HG03175 (cell line): ENCODE data around the gene PLXNA2.

Experiments
- ATAC-seq: cut with Tn5 transposase; IDR thresholded peaks from one replicate; pipeline ENCODE4 v1.9.1; 2021; ENCODE audit warnings: mild to moderate bottlenecking, moderate library complexity; ENCODE audit not compliant: unreplicated experiment

Gene PLXNA2

DNA sequence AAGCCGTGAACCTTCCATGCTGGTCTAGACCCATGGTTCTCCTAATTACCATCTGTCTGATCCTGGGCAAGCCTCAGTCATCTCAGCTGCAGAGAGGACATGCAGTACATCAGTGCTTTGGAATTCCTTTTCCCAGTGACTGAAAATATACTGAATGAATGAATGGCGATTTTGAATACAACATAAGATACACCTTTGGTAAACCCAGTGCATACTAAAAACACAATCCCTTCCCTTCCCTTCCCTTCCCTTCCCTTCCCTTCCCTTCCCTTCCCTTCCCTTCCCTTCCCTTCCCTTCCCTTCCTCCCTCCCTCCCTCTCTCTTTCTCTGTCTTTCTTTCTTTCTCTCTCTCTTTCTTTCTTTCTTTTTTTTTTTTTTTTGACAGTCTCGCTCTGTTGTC, 21.3 kb upstream of the PLXNA2 start:
- no peak for ATAC-seq

DNA sequence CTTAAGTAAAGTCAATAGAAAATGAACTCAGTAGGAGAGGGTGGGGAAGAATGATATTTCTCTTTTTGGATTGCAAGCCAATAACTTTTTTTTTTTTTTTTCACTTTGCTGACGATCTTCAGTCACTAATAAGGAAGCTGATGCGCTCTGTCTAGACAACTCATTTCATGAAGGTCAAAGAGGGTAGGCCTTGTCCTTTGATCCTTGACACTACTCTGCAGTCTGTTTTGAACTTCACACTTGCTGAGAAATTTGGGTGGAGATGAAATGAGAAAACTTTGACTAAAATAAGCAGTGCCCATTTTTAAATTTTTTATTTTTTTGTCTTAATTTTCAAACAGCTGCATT, 20.9 kb upstream of the PLXNA2 start:
- ATAC-seq: no peak

DNA sequence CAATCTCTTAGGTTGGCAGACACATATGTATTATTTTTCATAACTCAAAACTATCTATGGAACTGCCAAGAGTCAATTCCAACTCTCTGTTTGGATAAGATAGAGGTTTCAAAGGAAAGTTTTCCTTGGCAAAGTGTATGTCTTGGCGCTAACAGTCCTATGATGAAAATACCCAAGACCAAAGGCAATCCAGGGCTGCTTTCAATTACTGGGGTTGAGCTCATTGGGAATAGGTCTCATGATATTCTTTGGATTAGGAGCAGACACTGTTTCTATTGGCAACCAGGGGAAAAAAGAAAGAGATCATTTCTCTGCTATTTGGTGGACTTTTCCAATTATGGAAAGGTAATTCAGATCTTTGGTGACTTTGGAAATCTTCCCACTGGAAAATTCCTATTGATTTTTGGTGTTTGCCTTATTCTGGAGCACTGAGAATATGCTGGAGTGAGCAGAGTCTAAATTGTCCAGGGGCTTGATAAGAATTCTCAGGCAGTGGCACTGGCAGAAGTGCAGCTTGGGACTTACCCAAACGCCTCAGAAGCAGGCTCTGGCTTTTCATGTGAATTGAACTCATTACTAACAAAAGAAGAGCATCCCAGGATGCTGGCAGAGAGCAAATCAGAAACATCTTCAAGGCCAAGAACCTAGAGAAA, 20.4 kb upstream of the PLXNA2 start:
- ATAC-seq: no peak

DNA sequence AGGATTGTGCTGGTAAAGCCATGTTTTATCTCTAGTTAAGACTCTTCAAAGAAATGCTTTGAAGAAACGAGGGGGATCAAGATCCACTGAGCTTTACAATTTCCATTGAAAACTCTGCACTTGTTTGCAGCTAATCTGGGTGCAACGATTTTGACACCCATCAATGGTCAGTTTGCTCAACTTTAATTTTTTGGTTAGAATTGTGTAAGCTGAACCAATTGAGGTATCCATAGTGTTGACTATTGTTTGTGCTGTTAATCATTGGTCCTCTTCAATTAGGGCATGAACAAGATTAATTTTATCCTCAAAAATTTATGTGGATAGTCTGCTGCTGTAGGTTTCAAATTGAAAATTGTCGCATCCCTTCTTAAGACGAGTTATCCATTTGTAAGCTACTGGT, 17.7 kb upstream of the PLXNA2 start:
- no peak for ATAC-seq

DNA sequence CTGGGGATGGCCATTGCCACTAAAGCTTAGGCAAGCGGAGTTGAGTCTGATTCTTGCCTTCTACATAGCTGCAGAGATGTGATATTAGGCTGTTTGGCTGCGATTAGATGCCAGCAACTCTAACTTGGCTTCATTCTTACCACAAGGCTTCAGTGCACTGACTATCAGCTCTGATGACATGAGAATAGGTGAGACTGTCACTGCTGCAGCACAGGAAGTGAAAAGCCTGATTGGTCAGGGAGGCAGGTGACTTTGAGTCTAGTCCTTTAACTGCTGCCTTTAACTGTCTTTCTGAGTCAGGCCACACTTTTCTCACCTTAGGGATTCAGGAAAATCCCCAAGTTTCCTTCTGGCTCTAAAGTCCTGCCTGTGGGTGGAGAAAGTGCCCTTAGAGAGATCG, 14.1 kb upstream of the PLXNA2 start:
- ATAC-seq: no peak

DNA sequence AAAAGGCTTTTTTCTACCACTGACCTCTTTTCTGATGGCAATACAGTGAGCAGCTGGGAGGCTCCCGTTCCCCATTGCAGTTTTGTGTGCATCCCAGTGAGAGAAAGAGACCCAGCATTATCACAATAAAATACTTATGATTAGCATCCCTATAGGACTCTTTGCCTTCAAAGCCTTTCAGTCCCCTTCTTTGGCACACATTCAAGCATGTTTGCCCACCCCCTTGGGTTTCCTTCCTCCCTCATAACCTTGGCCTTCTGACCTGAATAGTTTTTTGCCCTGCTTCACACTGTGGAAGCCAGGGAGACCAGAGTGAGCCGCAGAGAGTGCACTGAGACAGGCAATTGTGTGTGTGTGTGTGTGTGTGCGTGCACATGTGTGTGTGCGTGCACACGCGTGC, 13.2 kb upstream of the PLXNA2 start:
- ATAC-seq: no peak

DNA sequence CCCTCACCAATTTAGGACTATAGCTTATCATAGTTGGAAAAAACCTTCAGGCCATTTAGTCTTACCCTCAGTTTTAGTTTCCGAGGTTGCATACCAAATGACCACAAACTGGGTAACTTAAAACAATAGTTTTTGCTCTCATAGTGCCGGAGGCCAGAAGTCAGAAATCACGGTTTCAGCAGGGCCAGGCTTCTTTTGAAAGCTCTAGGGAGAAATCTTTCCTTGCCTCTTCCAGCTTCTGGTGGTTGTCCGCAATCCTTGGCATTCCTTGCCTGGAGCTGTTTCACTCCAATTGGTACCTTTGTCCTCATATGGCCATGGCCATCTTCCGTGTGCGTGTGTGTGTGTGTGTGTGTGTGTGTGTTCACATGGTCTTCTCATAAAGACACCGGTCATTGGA, 12.4 kb upstream of the PLXNA2 start:
- ATAC-seq: no peak

DNA sequence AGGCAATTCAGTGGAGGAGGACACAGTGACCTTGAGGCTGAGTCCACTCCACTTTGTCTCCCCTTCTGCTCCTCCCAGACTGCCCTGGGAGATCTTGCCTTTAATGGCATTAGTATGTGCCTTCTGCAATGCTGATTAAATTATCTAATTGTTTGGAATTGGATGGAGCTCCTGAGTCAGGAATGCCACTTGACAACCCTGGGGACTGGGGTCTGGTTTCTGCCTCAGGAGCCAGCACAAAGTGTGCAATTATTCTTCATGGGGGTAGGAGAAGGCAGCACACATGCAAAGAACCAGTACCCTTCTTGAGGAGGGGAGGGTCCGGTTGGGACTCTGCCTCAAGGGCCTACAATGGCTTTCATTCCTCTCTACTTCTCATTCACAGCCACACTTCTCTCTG, 11.9 kb upstream of the PLXNA2 start:
- ATAC-seq: no peak

DNA sequence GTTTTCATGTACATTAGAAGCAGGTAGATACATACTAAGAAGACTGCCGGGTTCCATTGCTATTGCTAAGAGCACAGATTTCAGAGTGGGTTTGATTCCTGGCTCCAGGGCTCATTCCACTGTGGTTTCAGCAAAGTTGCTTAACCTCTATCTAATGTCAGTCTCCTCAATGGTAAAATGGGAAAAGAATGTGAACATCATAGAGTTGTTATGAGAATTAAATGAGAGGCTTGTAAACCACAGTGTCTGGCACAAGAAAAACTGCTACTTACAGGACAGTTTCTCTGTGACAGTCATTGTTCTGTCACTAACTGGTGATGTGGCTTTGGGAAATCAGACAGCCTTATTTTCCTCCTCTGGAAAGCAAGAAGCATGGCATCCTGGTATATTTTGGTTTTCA, 10.7 kb upstream of the PLXNA2 start:
- no peak for ATAC-seq

DNA sequence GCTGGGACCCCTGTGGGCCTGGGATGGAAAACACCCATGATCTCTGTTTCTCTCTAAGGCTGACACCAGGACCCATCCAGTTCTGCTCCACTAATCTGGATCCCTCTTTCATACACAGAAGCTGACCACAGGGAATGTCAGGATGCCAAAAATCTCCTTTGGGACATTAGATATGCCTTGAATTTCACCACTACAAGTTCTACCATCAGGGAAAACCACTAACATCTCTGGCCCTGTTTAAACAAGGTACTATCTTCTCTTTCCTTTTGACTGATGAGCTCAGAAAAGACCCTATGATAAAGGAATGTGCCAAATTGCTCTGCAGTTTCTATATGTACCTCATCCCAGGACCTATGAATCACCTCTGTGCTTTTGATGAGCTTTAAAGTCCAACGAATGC, 10.2 kb upstream of the PLXNA2 start:
- ATAC-seq: no peak

DNA sequence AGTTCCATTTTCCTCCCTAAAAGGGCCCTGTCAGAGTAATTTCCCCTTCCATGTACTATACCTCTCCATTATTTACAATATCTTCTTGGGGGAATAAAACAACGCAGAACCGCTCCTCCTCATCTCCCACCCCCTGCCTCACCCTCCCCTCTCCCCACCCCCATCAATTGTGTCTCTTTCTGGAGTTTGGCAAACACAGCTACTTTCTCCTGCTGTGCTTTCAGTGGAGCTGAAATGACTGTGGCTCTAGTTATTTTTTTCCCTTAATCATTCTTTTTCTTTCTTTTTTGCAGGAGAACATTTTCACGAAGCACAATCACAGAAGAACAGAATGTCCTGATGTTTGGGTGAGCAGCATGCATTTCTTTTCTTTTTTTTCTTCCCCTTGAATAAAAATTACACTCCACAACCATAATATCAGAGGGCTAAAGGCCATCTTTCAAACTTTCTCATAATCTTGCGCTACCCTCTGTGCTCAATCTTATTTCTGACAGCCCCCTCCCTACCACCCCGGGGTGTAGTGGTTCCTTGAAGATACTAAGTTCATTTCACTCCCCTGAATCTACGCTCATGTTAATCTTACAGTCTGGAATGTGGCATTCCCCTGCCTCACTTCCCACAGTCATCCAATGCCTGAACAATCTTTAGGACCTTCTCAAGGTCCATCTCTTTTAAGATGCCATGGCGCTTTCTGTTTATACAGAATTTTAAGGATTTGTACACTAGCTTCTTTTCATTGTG, 8.8 kb upstream of the PLXNA2 start:
- no peak for ATAC-seq

DNA sequence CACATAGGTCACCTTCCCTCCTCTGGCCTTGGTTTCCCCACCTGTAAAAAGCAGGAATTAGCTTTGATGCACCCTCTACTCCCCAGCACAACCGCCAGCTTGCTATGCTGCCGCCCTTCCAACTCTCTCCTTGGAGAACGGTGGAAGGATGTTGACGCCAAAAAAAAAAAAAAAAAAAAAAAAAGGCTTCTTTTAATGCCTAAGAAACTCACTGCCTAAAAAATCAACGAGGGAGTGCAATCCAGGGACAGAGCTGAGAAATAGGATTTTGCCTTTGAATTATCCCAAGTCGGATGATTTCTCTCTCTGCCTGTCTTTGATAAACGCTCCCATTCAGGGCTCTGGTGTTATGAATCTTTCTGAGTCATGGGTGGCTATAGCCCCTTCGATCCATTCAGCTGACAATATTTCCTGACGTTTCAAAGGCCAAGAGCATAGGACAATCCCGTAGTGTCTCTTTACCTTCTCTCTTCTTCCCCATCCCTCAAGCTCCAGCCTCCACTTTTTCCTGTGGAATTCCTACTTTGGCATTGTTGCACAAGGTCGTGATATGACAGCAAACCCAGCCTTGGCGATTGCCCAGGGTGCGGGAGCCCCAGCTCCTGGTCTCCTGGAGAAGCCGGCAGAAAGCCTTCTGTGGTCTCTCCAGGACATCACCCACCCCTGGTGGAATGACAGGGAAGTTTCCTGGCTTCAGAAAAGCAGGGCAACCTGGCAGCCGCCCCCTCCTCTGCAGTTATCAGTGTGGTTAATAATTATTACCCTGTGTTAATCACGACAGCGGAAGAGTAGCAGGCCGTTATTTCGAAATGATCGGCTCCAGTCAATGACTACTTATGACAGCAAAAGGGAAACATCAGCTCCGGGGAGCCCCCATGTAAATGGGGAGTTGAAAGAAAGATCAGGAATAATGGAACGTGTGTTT, 8.0 kb upstream of the PLXNA2 start:
- no peak for ATAC-seq

DNA sequence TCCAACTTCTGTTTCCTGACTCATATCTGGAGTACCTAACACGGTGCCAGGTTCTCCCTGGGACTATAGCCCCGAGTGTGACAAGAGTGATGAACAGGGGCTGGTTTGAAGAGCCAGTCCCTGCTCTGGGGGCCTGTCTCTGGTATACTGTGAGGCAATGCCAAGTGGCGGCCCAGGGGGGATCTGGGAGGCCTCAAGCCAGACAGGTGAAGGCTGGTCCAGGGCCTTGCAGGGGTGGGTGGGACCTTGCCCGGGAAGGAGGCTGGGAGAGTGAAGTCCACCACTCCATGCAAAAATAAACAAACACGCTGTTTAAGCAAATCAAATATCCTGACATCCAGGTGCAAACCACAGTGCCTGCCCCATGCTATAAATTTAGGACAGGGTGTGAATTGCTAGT, 6.8 kb upstream of the PLXNA2 start:
- ATAC-seq: no peak

DNA sequence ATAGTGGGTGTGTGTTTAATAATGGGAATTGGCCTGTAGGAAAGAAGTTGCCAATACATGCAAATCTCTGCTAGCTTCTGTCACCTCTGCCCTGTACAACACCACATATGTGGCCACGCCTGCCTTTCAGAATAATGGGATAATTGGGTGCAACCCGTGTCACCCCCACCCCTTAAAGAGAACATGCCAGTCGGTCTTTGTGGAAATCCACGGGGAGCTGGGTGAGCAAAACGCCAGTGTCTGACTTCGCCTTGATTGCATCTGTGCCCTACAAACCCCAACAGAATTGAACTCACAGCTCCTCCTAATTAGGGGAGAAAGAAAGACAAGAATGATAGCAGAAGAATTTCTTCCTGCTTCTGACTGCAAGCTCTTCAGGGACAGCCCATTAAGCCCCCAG, 6.4 kb upstream of the PLXNA2 start:
- ATAC-seq: no peak

DNA sequence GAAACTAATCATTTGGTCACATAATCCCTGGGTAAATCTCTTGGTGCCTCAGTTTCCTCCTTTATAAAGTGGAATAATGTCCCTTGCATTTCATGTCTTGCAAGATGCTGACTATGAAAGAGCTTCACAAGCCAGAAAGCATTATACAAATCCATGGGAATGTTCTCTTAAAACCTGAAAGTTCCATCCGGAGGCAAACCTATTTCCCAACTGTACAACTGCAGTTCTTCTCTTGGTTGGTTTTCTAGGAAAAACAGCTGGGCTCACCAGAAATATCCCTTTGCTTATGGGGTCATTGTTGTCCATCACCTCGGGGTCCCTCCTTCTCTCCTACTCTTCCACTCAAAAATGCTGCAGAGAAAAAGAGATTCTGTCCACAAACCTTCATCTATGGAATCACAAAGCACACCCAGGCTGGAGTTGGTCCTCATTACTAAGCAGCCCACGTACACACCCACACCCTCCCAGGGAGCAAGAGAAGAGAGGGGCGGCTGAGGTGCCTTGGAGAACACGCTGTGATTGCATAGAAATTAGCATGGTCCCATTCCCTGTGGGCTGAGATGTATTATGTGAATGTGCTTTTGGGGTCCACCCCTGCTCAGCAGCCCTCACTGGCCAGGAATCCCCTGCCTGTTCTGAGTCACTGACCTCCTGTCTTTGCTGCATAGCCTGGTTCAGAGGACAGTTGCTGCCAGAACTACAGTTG, 5.0 kb upstream of the PLXNA2 start:
- ATAC-seq: no peak

DNA sequence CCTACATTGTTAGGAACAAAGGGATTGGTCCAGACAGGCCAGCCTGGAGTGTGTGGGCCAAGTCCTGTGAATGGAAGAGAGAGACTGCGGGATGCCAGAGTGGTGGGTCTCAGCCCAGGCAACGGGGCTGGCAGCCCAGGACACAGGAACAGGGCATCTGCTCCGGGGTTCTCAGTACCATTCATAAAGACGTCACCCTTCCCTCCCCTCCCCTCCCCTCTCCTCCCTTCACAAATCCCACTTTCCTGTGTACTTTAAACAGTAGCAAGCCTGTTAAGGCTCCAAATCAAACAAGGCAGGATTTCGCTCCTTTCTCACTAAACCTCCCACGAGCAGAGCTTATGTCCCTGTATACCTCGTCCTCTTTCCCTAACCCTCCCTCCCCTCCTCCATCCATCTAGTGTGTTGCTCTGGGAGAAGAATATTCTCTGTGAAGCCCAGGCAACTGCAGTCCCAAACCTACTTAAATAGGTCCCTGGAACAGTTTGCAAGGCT, 4.2 kb upstream of the PLXNA2 start:
- no peak for ATAC-seq

DNA sequence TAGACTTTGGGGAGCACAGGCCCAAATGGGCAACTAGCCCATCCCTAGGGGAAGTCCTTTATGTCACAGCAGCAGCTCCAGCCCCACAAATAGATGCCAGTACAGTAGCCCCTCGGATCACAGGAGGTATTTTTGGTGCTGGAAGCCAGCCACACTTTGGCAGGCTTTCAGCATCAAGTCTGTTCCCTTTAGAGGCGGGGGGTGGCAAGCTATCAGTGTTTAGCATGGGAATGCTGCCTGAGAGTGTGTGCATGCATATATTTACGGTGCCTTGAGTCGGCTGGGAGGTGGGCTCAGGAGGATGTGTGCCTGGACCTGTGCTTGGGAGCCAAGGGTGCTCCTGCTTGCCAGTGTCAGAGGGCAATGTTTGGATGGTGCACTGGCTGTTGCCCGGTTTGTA, 3.5 kb upstream of the PLXNA2 start:
- ATAC-seq: no peak

DNA sequence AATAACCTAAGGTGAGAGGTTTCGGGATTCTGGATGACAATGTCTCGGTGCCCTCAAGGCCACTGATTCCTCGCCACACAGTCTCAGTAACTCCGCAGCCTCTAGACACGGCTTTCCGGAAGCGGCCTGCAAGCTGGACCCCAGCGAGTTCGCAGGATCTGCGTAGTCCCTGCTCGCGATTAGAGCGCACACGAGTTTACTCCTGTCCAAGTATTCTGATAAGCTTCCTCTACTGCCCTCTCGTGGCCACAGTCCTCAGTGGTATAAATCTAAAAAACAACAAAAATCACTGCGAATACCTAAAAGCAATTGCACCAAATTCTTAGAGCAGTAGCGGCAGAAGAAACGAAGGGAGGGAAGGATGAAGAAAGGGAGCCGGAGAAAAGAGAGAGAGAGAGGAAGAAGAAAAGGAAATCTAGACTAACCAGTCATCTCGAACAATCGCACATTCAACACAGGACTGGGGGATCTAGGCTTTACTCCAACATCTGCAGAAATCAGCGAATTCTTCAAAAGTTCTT, 1.1 kb upstream of the PLXNA2 start:
- ATAC-seq: peak; percentile 76

DNA sequence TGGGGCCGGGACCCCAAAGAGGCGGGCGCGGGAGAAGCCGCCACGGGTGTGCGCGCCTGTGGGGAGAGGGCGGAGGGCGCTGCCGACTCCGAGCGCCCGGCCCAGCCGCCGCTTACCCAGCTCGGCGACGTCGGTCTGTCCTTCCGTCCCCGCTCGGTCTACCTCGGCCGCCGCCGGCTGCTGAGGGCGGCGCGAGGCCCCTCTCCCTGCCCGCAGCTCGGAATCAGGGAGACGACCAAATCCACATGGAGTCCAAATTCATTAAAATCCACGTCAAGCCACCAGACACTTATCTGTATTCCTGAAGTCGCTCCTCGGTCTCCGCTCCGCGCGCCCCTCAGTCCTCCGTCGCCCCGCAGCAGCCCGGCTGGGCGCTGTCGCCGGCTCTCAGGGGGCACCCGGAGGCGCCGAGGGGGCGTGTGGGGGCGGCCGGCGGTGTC, 637 bp downstream of the PLXNA2 start:
- ATAC-seq: no peak

DNA sequence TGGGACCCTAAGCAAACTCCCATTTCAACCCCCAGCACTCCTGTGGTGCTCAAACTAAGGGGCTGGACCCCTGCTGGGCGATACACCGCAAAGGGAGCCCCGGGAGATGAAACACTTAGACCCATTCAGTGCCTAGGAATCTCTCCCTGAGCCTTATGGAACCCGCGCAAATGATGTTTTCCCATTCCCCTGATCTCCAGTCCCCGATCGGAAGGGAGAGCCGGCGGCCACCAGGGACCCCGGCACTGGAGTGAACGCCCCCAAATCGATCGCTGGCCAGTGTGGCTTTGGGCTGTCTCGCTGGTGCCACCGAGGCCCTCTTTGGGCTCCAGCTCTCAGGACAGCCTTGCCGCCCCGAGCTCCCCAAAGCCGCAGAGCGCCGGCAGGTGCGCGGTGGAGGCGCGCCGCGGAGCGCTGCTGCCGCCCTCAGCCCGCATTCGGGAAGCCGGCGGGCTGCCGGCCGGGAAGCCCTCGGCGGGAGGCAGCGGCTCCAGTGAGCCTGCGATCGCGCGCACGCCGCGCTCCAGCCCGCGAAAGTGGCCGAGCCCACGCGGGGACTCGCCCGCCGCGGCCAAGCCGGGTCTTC, 1.1 kb downstream of the PLXNA2 start:
- no peak for ATAC-seq
